OCI-M2 (cell line): ENCODE measurements around the gene ATCAY.

ENCODE experiments used
- DNase-seq: peaks from one replicate; lab custom pipeline; 2025; ENCODE audit not compliant: unreplicated experiment; lab: John Stamatoyannopoulos, UW

Gene ATCAY, protein sequence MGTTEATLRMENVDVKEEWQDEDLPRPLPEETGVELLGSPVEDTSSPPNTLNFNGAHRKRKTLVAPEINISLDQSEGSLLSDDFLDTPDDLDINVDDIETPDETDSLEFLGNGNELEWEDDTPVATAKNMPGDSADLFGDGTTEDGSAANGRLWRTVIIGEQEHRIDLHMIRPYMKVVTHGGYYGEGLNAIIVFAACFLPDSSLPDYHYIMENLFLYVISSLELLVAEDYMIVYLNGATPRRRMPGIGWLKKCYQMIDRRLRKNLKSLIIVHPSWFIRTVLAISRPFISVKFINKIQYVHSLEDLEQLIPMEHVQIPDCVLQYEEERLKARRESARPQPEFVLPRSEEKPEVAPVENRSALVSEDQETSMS

DNA sequence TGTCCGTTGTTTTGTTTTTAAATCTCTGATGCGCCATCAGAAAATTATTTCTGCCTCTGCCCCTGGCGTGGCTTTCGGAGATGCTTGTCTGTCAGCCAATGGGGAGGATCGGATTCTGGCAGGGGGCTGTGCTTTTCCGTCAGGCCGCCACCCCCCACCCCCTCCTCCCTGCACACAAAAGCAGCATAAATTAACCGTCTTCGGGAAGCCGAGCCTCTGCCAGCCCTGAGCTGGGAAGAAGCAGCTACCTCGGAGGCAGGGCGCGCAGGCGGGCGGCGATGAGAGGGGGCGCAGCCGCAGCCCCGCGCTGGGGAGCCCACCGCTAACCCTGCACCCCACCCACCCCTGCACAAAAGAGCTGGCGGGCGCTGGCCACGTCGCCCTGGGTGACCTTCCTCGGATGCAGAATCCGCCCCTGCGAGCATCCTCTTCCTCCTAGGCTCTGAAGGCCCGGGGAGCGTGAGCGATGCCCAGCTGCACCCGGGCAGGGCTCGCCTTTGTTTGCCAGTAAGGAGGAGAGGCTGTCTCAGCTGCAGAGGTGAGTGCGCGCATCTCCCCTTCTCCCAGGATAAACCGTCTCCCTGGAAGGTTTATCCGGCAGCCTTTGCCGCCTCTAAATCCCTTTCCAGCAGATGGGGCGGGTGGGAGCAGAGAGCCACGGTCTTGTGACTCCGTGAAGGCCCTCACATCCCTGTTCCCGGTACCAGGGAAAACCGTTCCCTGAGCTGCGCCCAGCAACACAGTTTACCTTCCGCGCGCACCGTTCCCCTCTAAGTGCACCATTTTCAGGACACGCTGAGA lies at the start of gene ATCAY:
ATCAY (plus strand) TSS at position 215 of the 801 bp plus-strand sequence. CDS start 5,083 bp downstream, outside the sequence.
- DNase-seq = no peak

DNA sequence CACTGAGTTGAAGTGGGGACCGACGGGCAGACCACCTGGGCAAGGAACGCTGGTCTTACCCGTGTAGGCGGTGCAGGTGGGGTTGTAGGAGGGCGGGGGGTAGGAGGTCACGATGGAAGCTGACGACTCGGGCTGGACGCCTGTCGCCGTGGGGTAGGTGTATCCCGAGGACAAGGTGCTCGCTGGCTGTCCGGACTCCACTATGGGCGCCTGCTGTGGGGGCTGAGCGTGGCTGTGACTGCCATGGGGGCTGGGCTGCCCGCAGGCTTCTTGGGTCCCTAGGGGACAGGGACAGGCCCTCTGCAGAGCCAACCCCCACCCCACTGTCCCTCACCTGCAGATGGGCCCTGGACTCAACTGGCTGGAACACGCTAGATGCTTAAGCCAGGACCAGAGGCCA lies 48.9 kb upstream of the ATCAY start:
- DNase-seq = no peak

DNA sequence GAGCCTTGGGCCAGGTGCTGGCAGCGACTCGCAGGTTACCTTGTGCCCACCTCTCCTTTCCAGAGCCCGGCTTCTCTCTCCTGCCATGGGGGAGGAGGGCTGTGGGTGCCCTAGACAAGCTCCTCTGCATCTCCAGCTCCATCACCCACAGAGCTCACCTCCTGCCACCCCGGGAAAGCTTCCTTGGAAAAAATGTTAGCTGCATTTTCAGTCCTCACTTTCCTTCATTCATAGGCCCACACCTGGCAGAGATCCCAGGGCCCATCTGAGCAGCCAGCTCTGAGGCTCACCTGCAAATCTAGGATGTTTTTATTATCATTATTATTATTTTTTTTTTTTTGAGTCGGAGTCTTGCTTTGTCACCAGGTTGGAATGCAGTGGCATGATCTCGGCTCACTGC lies 48.5 kb upstream of the ATCAY start:
- DNase-seq = no peak

DNA sequence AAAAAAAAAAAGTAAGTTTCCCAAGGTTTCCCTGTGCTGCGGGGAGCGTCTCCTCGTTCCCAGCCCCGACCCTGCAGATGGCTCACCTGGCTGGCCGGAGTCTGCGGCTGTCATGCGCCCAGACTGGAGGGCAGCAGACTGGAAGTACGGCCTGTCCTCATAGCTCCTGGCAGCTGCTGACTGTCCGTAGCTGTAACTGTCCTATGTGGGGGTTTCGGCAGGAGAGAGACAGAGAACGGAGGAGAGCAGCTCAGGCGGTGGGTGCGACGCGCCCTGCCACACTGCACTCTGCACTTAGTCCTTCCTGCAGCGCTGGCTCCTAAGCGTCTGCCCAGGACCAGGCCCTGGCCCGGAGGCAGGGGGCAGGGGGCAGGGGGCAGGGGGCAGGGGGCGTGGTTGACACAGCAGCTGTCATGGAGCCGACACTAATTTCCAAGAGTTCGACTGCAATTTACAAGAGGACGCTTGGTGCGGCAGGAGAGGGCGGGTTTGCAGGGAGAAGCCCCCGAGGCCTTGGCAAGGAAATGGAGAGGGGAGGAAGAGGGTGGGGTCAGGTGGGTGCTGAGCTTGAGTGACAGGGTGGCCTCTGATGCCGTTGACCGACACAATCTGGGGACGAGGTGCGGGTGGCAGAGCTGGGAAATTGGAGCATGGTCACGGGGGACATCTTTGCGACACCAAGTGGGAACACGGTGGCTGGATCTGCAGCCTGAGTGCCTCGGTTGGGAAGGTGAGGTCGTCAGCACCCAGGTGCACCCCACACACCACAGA lies 46.7 kb upstream of the ATCAY start:
- no peak for DNase-seq

DNA sequence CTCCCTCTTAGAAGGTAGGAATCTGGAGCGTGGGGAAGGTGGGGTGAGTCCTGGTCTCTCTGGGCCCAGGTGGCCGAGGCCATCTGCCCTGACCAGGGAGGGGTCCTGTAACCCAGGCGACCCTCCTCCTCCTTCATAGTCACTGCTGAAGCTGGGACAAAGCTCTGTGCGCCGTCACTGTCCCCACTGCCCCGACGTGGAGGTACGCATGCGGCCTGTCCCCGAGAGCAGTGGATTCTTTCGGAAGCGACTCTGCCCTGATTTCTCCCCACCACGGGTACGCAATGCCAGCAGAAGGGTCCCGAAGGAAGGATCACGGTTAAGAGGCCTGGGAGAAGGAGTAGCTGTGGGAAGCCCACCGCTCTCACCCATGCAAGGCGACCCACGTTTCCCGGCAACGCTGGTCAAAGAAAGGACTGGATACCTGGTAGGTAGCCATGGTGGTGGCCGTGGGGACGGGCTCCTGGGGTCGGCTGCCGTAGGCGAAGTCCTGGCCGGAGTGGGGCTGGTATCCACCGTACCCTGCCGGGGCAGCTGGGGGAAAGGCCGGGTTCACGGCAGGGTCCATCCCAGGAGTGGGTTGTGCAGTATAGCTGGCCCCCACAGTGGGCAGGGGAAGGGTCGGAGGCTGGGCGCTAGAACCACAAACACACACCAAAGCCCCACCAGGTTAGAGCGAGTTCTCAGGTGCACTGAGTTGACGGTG lies 46.0 kb upstream of the ATCAY start:
- no peak for DNase-seq

DNA sequence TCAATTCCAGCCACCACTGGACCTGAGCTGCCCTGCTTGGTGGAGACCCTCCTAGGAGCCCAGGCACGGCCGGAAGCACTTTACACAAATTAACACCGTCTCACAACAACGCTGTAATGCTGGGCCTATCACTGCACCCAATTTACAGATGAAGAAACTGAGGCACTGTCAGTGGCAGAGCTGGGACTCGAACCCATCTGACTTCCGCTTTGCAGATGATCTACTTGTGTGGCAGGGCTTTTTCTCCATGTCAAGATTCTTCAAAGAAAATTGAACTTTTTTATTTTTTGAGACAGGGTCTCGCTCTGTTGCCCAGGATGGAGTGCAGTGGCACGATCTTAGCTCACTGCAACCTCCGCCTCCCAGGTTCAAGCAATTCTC lies 45.4 kb upstream of the ATCAY start:
- no peak for DNase-seq

DNA sequence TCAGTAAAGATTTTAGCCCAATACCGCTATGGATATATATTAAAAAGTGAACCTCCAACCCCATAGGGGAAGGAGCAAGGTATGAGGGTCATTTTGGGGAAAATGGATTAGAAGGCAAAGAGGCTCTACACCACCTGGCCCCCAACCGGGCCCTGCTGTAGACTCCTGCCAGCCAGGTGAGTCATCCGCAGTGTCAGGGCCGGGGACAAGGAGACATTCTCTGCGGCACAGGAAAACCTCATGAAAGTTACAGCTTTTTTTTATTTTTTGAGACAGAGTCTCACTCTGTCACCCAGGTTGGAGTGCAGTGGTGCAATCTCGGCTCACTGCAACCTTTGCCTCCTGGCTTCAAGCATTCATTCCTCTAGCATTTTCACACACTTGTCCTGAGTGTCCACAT lies 43.6 kb upstream of the ATCAY start:
- DNase-seq = no peak

DNA sequence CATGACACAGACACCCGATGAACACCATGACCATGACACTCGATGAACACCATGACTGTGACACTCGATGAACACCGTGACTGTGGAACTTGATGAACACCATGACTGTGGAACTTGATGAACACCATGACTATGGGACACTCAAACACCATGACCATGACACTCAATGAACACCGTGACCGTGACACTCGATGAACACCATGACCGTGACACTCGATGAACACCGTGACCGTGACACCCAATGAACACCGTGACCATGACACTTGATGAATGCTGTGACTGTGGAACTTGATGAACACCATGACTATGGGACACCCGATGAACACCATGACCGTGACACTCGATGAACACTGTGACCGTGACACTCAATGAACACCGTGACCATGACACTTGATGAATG lies 43.2 kb upstream of the ATCAY start:
- DNase-seq = no peak

DNA sequence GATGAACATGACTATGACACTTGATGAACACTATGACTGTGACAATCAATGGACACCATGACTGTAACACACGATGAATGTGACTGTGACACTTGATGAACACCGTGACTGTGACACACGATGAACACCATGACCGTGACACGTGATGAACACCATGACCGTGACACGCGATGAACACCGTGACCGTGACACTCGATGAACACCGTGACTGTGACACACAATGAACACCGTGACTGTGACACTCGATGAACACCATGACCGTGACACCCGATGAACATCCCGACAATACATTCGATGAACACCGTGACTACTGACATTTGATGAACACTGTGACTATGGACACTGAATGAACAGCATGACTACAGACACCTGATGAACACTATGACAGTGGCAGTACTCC lies 42.6 kb upstream of the ATCAY start:
- DNase-seq = no peak

DNA sequence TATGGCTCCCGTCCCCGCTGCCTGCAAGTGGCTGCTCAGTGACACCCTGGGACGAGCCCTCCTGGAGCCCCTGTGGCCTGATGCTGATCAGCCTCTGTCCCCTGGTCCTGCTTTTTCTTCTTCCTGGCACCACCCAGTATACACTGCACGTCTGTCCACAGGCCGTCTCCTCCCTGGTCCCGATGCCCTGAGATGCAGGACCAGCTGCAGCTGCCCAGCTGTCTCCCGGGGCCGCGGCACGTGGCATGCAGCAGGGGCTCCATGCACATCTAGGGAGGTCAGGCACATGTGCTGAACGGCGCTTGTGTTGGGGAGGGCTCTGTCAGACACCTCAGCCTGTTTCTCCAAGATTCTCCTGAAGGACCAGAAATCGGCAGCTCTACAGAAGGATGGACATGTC lies 41.8 kb upstream of the ATCAY start:
- no peak for DNase-seq

DNA sequence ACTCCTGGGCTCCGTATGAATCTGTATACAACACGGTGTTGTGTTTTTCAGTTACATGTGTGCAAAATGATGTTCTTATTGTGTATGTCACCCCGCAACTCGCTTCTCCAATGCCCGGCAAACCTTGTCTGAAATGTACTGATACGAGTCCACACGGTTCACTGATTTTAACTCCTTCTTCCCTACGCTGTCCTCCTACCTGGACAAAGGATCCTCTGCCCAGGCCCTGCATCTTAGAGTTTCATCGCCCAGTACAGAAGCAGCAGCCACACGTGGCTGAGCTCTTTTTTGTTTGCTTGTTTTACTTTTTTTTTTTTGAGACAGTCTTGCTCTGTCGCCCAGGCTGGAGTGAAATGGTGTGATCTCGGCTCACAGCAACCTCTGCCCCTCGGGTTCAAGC lies 40.5 kb upstream of the ATCAY start:
- DNase-seq = no peak

DNA sequence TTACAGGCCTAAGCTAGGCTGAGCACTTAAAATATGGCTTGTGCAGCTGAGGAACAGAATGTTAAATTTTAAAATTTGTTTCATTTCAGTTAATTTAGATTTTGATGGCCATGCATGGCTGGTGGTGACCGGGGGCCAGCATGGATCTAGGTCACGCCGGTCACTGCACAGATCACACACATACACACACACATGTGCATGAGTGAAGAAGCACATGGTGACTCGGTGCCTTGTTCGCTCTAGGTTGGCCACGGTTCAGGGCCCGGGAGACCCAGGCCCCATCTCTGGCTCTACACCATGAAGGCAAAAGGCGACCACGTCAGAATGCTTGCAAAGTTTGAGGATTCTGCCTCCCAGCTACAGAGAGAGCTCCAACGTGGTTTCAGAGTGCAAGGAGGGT lies 39.7 kb upstream of the ATCAY start:
- no peak for DNase-seq

DNA sequence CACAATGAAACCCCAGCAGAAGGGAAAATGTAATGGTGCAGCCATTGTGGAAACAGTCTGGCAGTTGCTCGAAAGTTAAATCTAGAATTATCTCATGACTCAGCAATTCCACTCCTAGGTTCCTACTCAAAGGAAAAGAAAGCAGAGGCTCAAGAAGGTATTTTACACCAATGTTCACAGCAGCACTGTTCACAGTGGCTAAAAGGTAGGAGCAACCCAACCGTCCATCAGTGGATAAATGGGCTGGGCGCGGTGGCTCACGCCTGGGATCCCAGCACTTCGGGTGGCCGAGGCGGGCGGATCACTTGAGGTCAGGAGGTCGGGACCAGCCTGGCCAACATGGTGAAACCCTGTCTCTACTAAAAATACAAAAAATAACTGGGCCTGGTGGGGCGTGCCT lies 37.5 kb upstream of the ATCAY start:
- DNase-seq = no peak

DNA sequence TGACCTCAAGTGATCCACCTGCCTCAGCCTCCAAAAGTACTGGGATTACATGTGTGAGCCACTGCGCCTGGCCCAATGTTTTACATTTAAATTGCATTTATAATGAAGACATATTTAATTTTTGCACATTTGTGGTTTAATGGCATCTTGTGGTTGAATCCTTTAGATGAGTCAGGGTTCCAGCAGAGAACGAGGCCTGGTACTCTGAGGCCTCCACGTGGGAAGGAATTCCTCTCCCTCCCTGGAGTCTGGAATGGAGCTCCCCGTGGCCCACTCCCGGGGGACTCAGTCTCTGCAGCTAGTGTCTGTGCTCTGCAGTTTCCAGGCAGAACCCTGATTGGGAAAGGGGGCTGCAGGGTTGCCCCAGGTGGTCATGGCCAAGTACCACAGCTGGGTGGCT lies 35.9 kb upstream of the ATCAY start:
- no peak for DNase-seq

DNA sequence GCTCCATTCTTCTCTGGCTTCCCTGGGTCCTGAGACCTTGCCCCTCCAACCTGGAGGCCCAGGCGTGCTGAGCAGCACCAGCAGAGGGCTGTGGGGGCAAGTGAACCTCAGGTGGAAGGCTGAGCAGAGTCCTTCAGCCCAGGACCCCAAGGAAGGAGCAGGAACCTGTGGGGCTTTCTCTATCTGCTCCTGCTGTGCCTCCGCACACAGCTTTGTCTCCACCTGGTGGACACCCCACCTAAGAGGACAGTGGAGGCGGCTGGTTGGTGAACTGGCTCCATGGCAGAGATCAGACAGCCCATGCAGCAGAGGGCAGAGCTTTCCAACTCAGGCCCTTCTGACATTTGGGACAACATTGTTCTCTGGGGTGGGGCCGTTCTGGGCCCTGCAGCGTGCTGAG lies 31.4 kb upstream of the ATCAY start:
- no peak for DNase-seq

DNA sequence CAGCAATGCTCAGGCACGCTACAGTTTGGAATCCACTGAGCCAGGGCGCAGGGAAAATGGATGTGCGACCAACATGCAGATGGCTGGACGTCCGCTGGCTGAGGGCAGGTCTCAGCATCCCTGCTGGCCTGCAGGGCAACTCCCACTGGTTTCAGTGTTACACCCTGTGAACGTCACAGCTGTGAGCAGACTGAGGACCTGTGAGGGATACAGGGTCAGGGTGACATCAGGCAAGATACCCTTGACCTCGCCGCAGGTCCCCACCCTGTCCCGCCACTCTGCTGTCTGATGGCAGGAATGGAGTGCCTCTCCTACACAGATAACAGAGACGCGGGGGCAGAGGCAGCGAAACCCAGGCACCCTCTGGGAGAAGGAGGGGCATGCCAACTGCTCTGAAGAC lies 30.7 kb upstream of the ATCAY start:
- no peak for DNase-seq

DNA sequence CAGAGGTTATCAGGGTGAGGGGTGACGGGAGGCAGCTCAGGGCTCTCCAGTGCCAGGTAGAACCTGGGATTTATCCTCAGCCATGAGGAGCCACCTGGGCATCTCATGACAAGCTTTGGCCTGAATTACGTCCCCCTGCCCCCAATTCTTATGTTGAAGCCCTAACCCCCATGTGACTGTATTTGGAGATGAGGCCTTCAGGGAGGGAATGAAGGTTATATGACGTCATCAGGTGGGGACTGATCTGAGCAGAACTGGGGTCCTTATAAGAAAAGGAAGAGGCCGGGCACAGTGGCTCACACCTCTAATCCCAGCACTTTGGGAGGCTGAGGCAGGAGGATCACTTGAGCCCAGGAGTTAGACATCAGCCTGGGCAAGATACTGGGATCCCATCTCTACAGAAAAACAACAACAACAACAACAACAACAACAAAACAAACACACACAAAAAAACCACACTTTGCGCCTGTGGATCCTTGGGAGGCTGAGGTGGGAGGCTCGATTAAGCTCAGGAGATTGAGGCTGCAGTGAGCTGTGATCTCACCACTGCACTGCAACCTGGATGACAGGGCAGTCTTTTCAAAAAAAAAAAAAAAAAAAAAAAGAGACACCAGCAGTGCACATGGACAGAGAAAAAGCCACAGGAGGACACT lies 30.0 kb upstream of the ATCAY start:
- DNase-seq = no peak

DNA sequence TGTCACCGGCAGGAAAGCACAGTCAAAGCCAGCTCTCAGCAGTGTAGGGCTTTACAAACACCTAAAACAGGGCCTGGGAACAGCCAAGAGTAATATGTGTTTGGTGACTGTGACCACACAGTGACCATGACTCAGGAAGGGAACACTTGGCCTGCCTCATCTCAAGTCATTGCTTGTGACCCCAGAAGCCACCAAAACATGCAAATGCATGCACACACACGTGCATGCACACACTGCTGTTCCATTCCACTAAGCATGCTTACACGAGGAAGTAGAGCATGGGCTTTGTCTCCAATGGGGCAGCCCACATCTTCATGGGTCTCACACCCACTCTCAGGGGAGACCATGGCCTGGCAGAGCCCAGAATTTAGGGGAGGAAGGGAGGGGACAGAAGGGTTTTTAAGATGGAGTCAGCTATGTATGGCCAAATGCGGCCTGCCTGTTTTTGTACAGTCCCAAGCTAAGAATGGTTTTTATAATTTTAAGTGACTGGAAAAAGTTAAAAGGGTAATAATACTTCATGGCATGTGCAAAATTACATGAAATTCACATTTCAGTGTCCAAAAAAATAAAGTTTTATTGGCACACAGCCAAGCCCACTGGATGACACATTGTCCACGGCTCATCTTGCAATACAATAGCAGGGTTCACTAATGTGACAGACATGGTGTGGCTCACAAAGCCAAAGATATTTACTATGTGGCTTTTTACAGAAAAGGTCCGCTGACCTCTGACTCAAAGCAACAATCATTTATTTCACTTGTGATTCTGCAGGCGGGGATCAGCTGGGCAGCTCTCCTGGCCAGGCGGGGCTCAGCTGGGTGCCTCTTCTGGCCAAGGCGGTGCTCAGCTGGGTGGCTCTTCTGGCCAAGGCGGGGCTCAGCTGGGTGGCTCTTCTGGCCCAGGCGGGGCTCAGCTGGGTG lies 29.0 kb upstream of the ATCAY start:
- no peak for DNase-seq

DNA sequence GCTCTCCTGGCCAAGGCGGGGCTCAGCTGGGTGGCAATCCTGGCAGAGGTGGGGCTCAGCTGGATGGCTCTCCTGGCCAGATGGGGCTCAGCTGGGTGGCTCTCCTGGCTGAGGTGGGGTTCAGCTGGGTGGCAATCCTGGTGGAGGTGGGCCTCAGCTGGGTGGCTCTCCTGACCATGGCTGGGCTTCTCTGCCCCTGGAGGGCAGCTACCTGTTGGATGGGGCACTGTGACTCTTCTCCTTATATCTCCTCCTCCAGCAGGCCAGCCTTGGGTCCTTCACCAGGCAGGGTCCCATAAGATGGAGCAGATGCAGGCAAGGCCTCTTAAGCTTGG lies 28.3 kb upstream of the ATCAY start:
- DNase-seq = no peak
